GM12878 (cell line): ENCODE measurements around the gene SERPINB8. TPM values are rescaled to one million over a fixed set of nuclear protein-coding genes. Genes with fewer than 3 reads are reported as not detected.

Source experiments
- ATAC-seq: fragments of 200-7000 bp; cut with Tn5 transposase; 3 replicates; pipeline ENCODE4 v1.9.1; 2020; ENCODE audit warnings: mild to moderate bottlenecking, moderate library complexity
- BruUV-seq: library from RNA; stranded (reverse); fragments of 400-500 nt; replicated peaks from 2 replicates; lab custom pipeline; 2021; lab: Mats Ljungman, UMichigan
- CTCF ChIA-PET: fragments of 300-600 bp; sonication (Branson Sonifier 250); formaldehyde crosslinking; extraction: SDS; loops from one replicate; lab custom pipeline; 2021; ENCODE audit warnings: inconsistent platforms; lab: Yijun Ruan, JAX
- POLR2A ChIA-PET: fragments of 350-600 bp; formaldehyde crosslinking; extraction: SDS; loops from one replicate; lab custom pipeline; 2021; ENCODE audit warnings: inconsistent platforms; lab: Charles Lee
- RAD21 ChIA-PET: fragments of 300-600 bp; sonication (Branson Sonifier 250); formaldehyde crosslinking; loops from one replicate; lab custom pipeline; 2023; ENCODE audit warnings: antibody characterized with exemption; ENCODE audit not compliant: unreplicated experiment; lab: Charles Lee
- SMC1A ChIA-PET: fragments of 300-600 bp; sonication (Branson Sonifier 250); formaldehyde crosslinking; loops from one replicate; lab custom pipeline; 2023; ENCODE audit not compliant: unreplicated experiment, uncharacterized antibody; lab: Charles Lee
- DNase-seq: peaks from one replicate; pipeline ENCODE4 v3.0.0-alpha.2; 2011; ENCODE audit warnings: low read depth, low spot score
- FAIRE-seq: peaks from 3 replicates; lab custom pipeline; 2011; peaks lifted over from hg19 to GRCh38; lab: Jason Lieb, UNC
- H2AFZ ChIP-seq: 2 replicates; pipeline ENCODE4 v1.6.0; 2011; ENCODE audit warnings: low read depth, low read length, control low read depth; ENCODE audit not compliant: control insufficient read depth
- H3K27ac ChIP-seq: 2 replicates; pipeline ENCODE4 v1.5.1; 2011; ENCODE audit warnings: control low read depth; ENCODE audit not compliant: control insufficient read depth, insufficient read depth
- H3K27me3 ChIP-seq, 2 experiments: replicated peaks in 1 of 2; 2 replicates each; pipeline versions ENCODE4 v1.6.0 to v1.6.1; 2011; ENCODE audit warnings: low read length in 1 of 2; ENCODE audit not compliant: control insufficient read depth in 2 of 2, insufficient read depth in 2 of 2
- H3K36me3 ChIP-seq, 2 experiments: 2 replicates each; pipeline ENCODE4 v1.5.1; 2011; ENCODE audit warnings: low read length in 1 of 2; ENCODE audit not compliant: control insufficient read depth in 2 of 2, insufficient read depth in 2 of 2
- H3K4me1 ChIP-seq: 2 replicates; pipeline ENCODE4 v1.6.1; 2011; ENCODE audit warnings: mild to moderate bottlenecking, low read length, moderate library complexity, mixed read lengths; ENCODE audit not compliant: control insufficient read depth, insufficient read depth
- H3K4me2 ChIP-seq: 2 replicates; pipeline ENCODE4 v1.6.0; 2011; ENCODE audit warnings: control low read depth; ENCODE audit not compliant: control insufficient read depth, insufficient read depth
- H3K4me3 ChIP-seq: fragments of 200-600 bp; sonication (generic); 2 replicates; pipeline ENCODE4 v1.5.1; 2016
- H3K79me2 ChIP-seq: 2 replicates; pipeline ENCODE4 v1.6.0; 2011; ENCODE audit warnings: low read length; ENCODE audit not compliant: control insufficient read depth, insufficient read depth
- H3K9ac ChIP-seq: 2 replicates; pipeline ENCODE4 v1.8.0; 2011; ENCODE audit warnings: low read length, control low read depth, mixed read lengths; ENCODE audit not compliant: control insufficient read depth, insufficient read depth
- H3K9me3 ChIP-seq: replicated peaks from 3 replicates; pipeline ENCODE4 v1.5.1; 2011; ENCODE audit warnings: mild to moderate bottlenecking, low read length; ENCODE audit not compliant: control insufficient read depth, insufficient read depth
- H4K20me1 ChIP-seq: 2 replicates; pipeline ENCODE4 v1.6.0; 2011; ENCODE audit not compliant: control insufficient read depth, insufficient read depth
- CHD2 ChIP-seq: IDR thresholded peaks from 2 replicates; pipeline ENCODE4 v1.6.1; 2011; ENCODE audit warnings: low read depth, low read length, improper control_type of control experiment, borderline replicate concordance
- ELK1 ChIP-seq: IDR thresholded peaks from 2 replicates; pipeline ENCODE4 v1.6.1; 2012; ENCODE audit warnings: low read depth, low read length, improper control_type of control experiment
- JUND ChIP-seq: IDR thresholded peaks from 2 replicates; pipeline ENCODE4 v1.6.1; 2012; ENCODE audit warnings: low read depth, mild to moderate bottlenecking, low read length, improper control_type of control experiment, moderate library complexity
- LARP7 ChIP-seq: fragments of 450-650 bp; IDR thresholded peaks from 2 replicates; pipeline ENCODE4 v1.6.1; 2017; ENCODE audit warnings: mild to moderate bottlenecking
- NFIC ChIP-seq: IDR thresholded peaks from 2 replicates; pipeline ENCODE4 v1.6.1; 2012; ENCODE audit warnings: low read depth, mild to moderate bottlenecking, inconsistent platforms, low read length, moderate library complexity
- PKNOX1 ChIP-seq: fragments of 450-650 bp; IDR thresholded peaks from 2 replicates; pipeline ENCODE4 v1.6.1; 2016; ENCODE audit warnings: mild to moderate bottlenecking
- RAD51 ChIP-seq: fragments of 450-650 bp; IDR thresholded peaks from 2 replicates; pipeline ENCODE4 v1.6.1; 2016; ENCODE audit warnings: moderate library complexity, mild to moderate bottlenecking, inconsistent platforms
- SMARCA5 ChIP-seq: fragments of 450-650 bp; IDR thresholded peaks from 2 replicates; pipeline ENCODE4 v1.6.1; 2017; ENCODE audit warnings: mild to moderate bottlenecking
- TCF12 ChIP-seq: IDR thresholded peaks from 2 replicates; pipeline ENCODE4 v1.6.1; 2011; ENCODE audit warnings: low read depth, mild to moderate bottlenecking, low read length
- WGBS: methylation state at CpG from one replicate; pipeline ENCODE4 v1.1.6; 2016; ENCODE audit warnings: low lambda C conversion rate; ENCODE audit not compliant: insufficient replicate concordance, insufficient coverage; ENCODE audit errors: missing lambda C conversion rate; 5-methylcytosine and 5-hydroxymethylcytosine counted together
- in situ Hi-C: fragments of 300-500 bp; cut with MboI; formaldehyde crosslinking; loops from 9 replicates; pipeline ENCODE4 v1.14.3; 2018; ENCODE audit warnings: mixed read lengths
- intact Hi-C: fragments of 100-400 bp; cut with micrococcal nuclease; formaldehyde crosslinking; loops from one replicate; pipeline ENCODE4 v1.14.2; 2022; ENCODE audit not compliant: unreplicated experiment
- polyA plus RNA-seq, 11 experiments: library from polyadenylated mRNA; depleted of rRNA in 4 of 11; unstranded in 6 of 11; stranded (reverse) in 5 of 11; fragments of >200 nt; fragmentation: Nextera tagmentation in 4 of 11; fragmentation: Illumina TruSeq in 1 of 11; extraction: Ambion mirVana in 4 of 11; extraction: Trizol in 1 of 11; gene quantifications; 1 replicate in 1 of 11; 2 replicates in 10 of 11; pipeline versions ENCODE4 v1.2.1 to v1.2.3, GENCODE V29; 2011 to 2016; ENCODE audit warnings: inconsistent platforms in 2 of 11, missing spikeins in 2 of 11, low read depth in 1 of 11
- total RNA-seq, 4 experiments: library from RNA; depleted of rRNA in 3 of 4; stranded (reverse); fragments of >200 nt in 3 of 4; fragmentation: Illumina TruSeq in 1 of 4; extraction: Trizol in 1 of 4; gene quantifications; 2 replicates each; pipeline versions ENCODE4 v1.2.1 to v1.2.3, GENCODE V29; 2013 to 2021
- TF ChIP-seq, protein P1 (sequence below): fragments of 450-650 bp; IDR thresholded peaks from 2 replicates; pipeline ENCODE4 v1.6.1; 2016; ENCODE audit warnings: mild to moderate bottlenecking, moderate library complexity, borderline replicate concordance
- TF ChIP-seq, protein P2 (sequence below): fragments of 450-650 bp; IDR thresholded peaks from 2 replicates; pipeline ENCODE4 v1.6.1; 2017; ENCODE audit warnings: mild to moderate bottlenecking, moderate library complexity

SERPINB8 gene
- total and polyA plus RNA-seq, 10 of the 15 experiments (the other 5 are each of a cell fraction or from before 2014, with no cell fraction given), result 8.1 to 31.5 (median 16.7) TPM

- H3K4me2 ChIP-seq, result no peak overlapping the region
- RAD21 ChIA-PET, result interaction anchor here (0.9 kb wide), 1 partner anchor 9 kb away, joined by 3 read pairs; no protein-coding TSS in a partner anchor
- no peaks in the 10 kb centered on the region for H3K9me3 ChIP-seq
- no peak overlapping the region for H2AFZ ChIP-seq
- no TSS peak for BruUV-seq
- H3K27ac ChIP-seq, result no peak overlapping the region
- no peaks in the 10 kb centered on the region for H4K20me1 ChIP-seq
- no peak overlapping the region for H3K4me3 ChIP-seq
- in situ Hi-C loops, result no loop called here
- no peaks in the 10 kb centered on the region; the same call in 1 of the 2 replicates for H3K79me2 ChIP-seq
- H3K4me1 ChIP-seq, result no peaks in the 10 kb centered on the region
- intact Hi-C loops, result no loop called here
- peaks cover 9 to 13% of the 10 kb centered on the region in 2 experiments for H3K36me3 ChIP-seq
- DNase-seq, result no peak
- FAIRE-seq, result no peak
- CTCF ChIA-PET, result interaction anchor here (1.2 to 4.2 kb wide), 8 partner anchors 7 to 56 kb away, joined by 3 to 54 read pairs (median 22); no protein-coding TSS in a partner anchor
- SMC1A ChIA-PET, result interaction anchor here (1.6 to 5.6 kb wide), 2 partner anchors 17 to 26 kb away, joined by 5 to 30 read pairs; no protein-coding TSS in a partner anchor
- TF ChIP-seq, protein P1, sequence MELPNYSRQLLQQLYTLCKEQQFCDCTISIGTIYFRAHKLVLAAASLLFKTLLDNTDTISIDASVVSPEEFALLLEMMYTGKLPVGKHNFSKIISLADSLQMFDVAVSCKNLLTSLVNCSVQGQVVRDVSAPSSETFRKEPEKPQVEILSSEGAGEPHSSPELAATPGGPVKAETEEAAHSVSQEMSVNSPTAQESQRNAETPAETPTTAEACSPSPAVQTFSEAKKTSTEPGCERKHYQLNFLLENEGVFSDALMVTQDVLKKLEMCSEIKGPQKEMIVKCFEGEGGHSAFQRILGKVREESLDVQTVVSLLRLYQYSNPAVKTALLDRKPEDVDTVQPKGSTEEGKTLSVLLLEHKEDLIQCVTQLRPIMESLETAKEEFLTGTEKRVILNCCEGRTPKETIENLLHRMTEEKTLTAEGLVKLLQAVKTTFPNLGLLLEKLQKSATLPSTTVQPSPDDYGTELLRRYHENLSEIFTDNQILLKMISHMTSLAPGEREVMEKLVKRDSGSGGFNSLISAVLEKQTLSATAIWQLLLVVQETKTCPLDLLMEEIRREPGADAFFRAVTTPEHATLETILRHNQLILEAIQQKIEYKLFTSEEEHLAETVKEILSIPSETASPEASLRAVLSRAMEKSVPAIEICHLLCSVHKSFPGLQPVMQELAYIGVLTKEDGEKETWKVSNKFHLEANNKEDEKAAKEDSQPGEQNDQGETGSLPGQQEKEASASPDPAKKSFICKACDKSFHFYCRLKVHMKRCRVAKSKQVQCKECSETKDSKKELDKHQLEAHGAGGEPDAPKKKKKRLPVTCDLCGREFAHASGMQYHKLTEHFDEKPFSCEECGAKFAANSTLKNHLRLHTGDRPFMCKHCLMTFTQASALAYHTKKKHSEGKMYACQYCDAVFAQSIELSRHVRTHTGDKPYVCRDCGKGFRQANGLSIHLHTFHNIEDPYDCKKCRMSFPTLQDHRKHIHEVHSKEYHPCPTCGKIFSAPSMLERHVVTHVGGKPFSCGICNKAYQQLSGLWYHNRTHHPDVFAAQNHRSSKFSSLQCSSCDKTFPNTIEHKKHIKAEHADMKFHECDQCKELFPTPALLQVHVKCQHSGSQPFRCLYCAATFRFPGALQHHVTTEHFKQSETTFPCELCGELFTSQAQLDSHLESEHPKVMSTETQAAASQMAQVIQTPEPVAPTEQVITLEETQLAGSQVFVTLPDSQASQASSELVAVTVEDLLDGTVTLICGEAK, result no peak
- TF ChIP-seq LARP7 (no peak), SMARCA5 (no peak), TCF12 (no peak), RAD51 (no peak), CHD2 (no peak), NFIC (no peak), PKNOX1 (no peak), JUND (no peak), ELK1 (no peak)
- TF ChIP-seq, protein P2, sequence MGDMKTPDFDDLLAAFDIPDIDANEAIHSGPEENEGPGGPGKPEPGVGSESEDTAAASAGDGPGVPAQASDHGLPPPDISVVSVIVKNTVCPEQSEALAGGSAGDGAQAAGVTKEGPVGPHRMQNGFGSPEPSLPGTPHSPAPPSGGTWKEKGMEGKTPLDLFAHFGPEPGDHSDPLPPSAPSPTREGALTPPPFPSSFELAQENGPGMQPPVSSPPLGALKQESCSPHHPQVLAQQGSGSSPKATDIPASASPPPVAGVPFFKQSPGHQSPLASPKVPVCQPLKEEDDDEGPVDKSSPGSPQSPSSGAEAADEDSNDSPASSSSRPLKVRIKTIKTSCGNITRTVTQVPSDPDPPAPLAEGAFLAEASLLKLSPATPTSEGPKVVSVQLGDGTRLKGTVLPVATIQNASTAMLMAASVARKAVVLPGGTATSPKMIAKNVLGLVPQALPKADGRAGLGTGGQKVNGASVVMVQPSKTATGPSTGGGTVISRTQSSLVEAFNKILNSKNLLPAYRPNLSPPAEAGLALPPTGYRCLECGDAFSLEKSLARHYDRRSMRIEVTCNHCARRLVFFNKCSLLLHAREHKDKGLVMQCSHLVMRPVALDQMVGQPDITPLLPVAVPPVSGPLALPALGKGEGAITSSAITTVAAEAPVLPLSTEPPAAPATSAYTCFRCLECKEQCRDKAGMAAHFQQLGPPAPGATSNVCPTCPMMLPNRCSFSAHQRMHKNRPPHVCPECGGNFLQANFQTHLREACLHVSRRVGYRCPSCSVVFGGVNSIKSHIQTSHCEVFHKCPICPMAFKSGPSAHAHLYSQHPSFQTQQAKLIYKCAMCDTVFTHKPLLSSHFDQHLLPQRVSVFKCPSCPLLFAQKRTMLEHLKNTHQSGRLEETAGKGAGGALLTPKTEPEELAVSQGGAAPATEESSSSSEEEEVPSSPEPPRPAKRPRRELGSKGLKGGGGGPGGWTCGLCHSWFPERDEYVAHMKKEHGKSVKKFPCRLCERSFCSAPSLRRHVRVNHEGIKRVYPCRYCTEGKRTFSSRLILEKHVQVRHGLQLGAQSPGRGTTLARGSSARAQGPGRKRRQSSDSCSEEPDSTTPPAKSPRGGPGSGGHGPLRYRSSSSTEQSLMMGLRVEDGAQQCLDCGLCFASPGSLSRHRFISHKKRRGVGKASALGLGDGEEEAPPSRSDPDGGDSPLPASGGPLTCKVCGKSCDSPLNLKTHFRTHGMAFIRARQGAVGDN, result no peak
- POLR2A ChIA-PET, result interaction anchor here (0.6 kb wide), 1 partner anchor 8 kb away, joined by 3 read pairs; no protein-coding TSS in a partner anchor
- no peaks in the 10 kb centered on the region for H3K27me3 ChIP-seq
- WGBS, result 86% methylated on average over 5 of the region's 5 CpGs
- ATAC-seq, result no peak
- no peak overlapping the region for H3K9ac ChIP-seq
Measured at GRCh38 chr18:63961435-63961980, 8.4 kb upstream of the SERPINB8 start.
